Heart left ventricle (tissue), 13 donors: ENCODE measurements around the gene SUGCT.

ENCODE experiments used
- CTCF ChIP-seq, 12 donors: fragments of 200-600 bp; sonication (generic) in 4 of 12; IDR thresholded peaks; one replicate each; pipeline versions ENCODE4 v1.5.0 to v1.8.0; 2018 to 2022; ENCODE audit warnings: antibody characterized with exemption in 12 of 12, mild to moderate bottlenecking in 5 of 12
- POLR2A ChIP-seq, 2 donors: fragments of 450-650 bp; IDR thresholded peaks; one replicate each; pipeline ENCODE4 v1.6.1; 2017; ENCODE audit warnings: antibody characterized with exemption in 2 of 2, mild to moderate bottlenecking in 2 of 2, moderate library complexity in 2 of 2
- donor health status: ischemic (EF 13 %, LVEDD 7.1; RV severe dilation, severe dysfunction).
- donor health status: DM: no; HTN: yes; CAD: no.
- donor health status: DM: no; HTN: no; CAD: no.
- donor health status: ischemic (EF 25% LVEDD 6.9; RV normal size, moderate dysfunction).
- donor health status: ischemic (EF 25% LVEDD 5.7; RV mildly dilated, moderate dysfunction).
- donor health status: ischemic (EF 35%, LVEDD 5.7; RV mildly dilated, moderate dysfunction).
- donor health status: nonischemic (EF 11% LVEDD 7.7; RV severe dilation, severe dysfunction).
- donor health status: DM: yes; HTN: yes; CAD: no.
- donor health status: PGD.
- donor health status: ischemic (EF 29% LVEDD 5.4; RV normal size, mild dysfunction).
- donor health status: nonischemic (EF 23%, LVEDD 6.1; RV moderate dilation, normal function).

DNA sequence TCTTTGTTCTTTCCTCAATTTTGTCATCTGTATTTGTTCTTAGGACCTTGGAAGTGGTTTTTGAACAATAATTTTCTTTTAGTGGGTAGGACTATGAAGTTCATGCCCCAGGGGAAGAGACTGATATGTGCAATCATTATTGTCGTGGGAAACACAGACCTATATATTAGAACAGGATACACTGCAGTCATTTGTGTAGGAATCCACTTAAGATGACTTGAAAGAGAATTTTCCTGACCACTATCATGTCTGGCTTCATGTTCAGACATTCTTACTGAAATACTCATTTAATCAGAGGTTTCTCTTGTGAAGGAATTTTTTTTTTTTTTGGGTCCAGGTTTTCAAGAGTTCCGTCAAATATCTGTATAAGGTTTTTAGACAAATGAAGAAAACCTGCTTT lies 163.6 kb downstream of the SUGCT start:
- TF ChIP-seq CTCF (IDR thresholded peaks at IDR 0.05) = no peak
- no peak for TF ChIP-seq POLR2A (IDR thresholded peaks at IDR 0.05)
